GM23338 (cell line): Measurements from ENCODE around the gene ZSWIM5. TPM values are rescaled to one million over a fixed set of nuclear protein-coding genes. Genes with fewer than 3 reads are reported as not detected.

ENCODE experiments used
- ATAC-seq: fragments of 200-7000 bp; cut with Tn5 transposase; 3 replicates; pipeline ENCODE4 v1.9.1; 2020
- DNase-seq: peaks from one replicate; pipeline ENCODE4 v3.0.0-alpha.2; 2015; ENCODE audit warnings: low spot score
- H2AFZ ChIP-seq: fragments of 200-600 bp; sonication (generic); 2 replicates; pipeline ENCODE4 v1.8.0; 2016; ENCODE audit warnings: antibody characterized with exemption, mild to moderate bottlenecking, moderate library complexity
- H3F3A ChIP-seq: fragments of 200-600 bp; sonication (generic); replicated peaks from 2 replicates; pipeline ENCODE4 v1.8.0; 2017; ENCODE audit warnings: antibody characterized with exemption, mixed run types, low read depth
- H3K27ac ChIP-seq: fragments of 200-600 bp; sonication (generic); 2 replicates; pipeline ENCODE4 v1.6.1; 2016; ENCODE audit warnings: low read depth
- H3K27me3 ChIP-seq: fragments of 200-600 bp; sonication (generic); 2 replicates; pipeline ENCODE4 v1.8.0; 2016; ENCODE audit warnings: mild to moderate bottlenecking, mixed run types, moderate library complexity; ENCODE audit not compliant: insufficient read depth
- H3K36me3 ChIP-seq: fragments of 200-600 bp; sonication (generic); 2 replicates; pipeline ENCODE4 v1.8.0; 2016; ENCODE audit warnings: mild to moderate bottlenecking; ENCODE audit not compliant: insufficient read depth
- H3K4me1 ChIP-seq: fragments of 200-600 bp; sonication (generic); 2 replicates; pipeline ENCODE4 v1.8.0; 2016; ENCODE audit warnings: mild to moderate bottlenecking, moderate library complexity; ENCODE audit not compliant: insufficient read depth
- H3K4me2 ChIP-seq: fragments of 200-600 bp; sonication (generic); 2 replicates; pipeline ENCODE4 v1.7.1; 2017; ENCODE audit warnings: mixed run types
- H3K4me3 ChIP-seq: fragments of 200-600 bp; sonication (generic); 2 replicates; pipeline ENCODE4 v1.6.1; 2016; ENCODE audit warnings: mixed run types
- H3K79me2 ChIP-seq: fragments of 200-600 bp; sonication (generic); replicated peaks from 2 replicates; pipeline ENCODE4 v1.8.0; 2017; ENCODE audit warnings: mild to moderate bottlenecking; ENCODE audit not compliant: insufficient read depth
- H3K9me2 ChIP-seq: fragments of 200-600 bp; sonication (generic); 2 replicates; pipeline ENCODE4 v1.8.0; 2017; ENCODE audit not compliant: insufficient read depth
- H4K20me1 ChIP-seq: fragments of 200-600 bp; sonication (generic); replicated peaks from 2 replicates; pipeline ENCODE4 v1.8.0; 2017; ENCODE audit warnings: mild to moderate bottlenecking; ENCODE audit not compliant: insufficient read depth
- H3K27ac Mint-ChIP-seq: 2 replicates; pipeline ENCODE4 v1.8.0; 2020; ENCODE audit warnings: inconsistent platforms, mild to moderate bottlenecking, moderate library complexity, mixed read lengths
- H3K27me3 Mint-ChIP-seq: 3 replicates; pipeline ENCODE4 v1.8.0; 2022; ENCODE audit warnings: low read depth, mild to moderate bottlenecking, moderate library complexity, mixed read lengths, inconsistent platforms; ENCODE audit not compliant: insufficient read depth, poor library complexity
- H3K36me3 Mint-ChIP-seq: 3 replicates; pipeline ENCODE4 v1.8.0; 2021; ENCODE audit warnings: low read depth, mild to moderate bottlenecking, inconsistent platforms, moderate library complexity, mixed read lengths
- H3K4me1 Mint-ChIP-seq: 3 replicates; pipeline ENCODE4 v1.8.0; 2020; ENCODE audit warnings: mild to moderate bottlenecking, inconsistent platforms, mixed read lengths
- H3K4me3 Mint-ChIP-seq: 3 replicates; pipeline ENCODE4 v1.8.0; 2021; ENCODE audit warnings: moderate library complexity, mild to moderate bottlenecking, inconsistent platforms, mixed read lengths
- H3K9me3 Mint-ChIP-seq: 3 replicates; pipeline ENCODE4 v1.8.0; 2020; ENCODE audit warnings: moderate library complexity, mild to moderate bottlenecking, inconsistent platforms, mixed read lengths
- CREB1 ChIP-seq: fragments of 250-450 bp; sonication (Bioruptor Pico); IDR thresholded peaks from 2 replicates; pipeline ENCODE4 v1.5.0; 2020; ENCODE audit warnings: low read depth, mild to moderate bottlenecking, moderate library complexity
- EZH2 ChIP-seq: fragments of 200-600 bp; sonication (generic); IDR thresholded peaks from one replicate; pipeline ENCODE4 v1.8.0; 2017; ENCODE audit warnings: antibody characterized with exemption, mild to moderate bottlenecking, low read depth; ENCODE audit not compliant: unreplicated experiment
- JUNB ChIP-seq: IDR thresholded peaks from one replicate; pipeline ENCODE4 v1.6.1; 2016; ENCODE audit warnings: antibody characterized with exemption; ENCODE audit not compliant: unreplicated experiment
- NANOG ChIP-seq: IDR thresholded peaks from 2 replicates; pipeline ENCODE4 v1.6.1; 2016; ENCODE audit warnings: antibody characterized with exemption, borderline replicate concordance
- POLR2AphosphoS5 ChIP-seq: IDR thresholded peaks from 2 replicates; pipeline ENCODE4 v1.6.1; 2016; ENCODE audit warnings: antibody characterized with exemption, low read depth
- REST ChIP-seq: IDR thresholded peaks from one replicate; pipeline ENCODE4 v1.6.1; 2018; ENCODE audit warnings: antibody characterized with exemption; ENCODE audit not compliant: unreplicated experiment
- STAT1 ChIP-seq: IDR thresholded peaks from one replicate; pipeline ENCODE4 v1.6.1; 2016; ENCODE audit warnings: antibody characterized with exemption; ENCODE audit not compliant: unreplicated experiment
- ZNF114 ChIP-seq: fragments of 250-450 bp; sonication (Bioruptor Pico); IDR thresholded peaks from 2 replicates; pipeline ENCODE4 v1.5.0; 2020; ENCODE audit warnings: mild to moderate bottlenecking, moderate library complexity
- ZNF331 ChIP-seq: fragments of 250-450 bp; sonication (Bioruptor Pico); IDR thresholded peaks from 2 replicates; pipeline ENCODE4 v1.5.0; 2020; ENCODE audit warnings: low read depth, mild to moderate bottlenecking, moderate library complexity
- ZNF462 ChIP-seq: fragments of 250-450 bp; sonication (Bioruptor Pico); IDR thresholded peaks from 2 replicates; pipeline ENCODE4 v1.5.0; 2020; ENCODE audit warnings: mild to moderate bottlenecking, moderate library complexity
- polyA plus RNA-seq: library from polyadenylated mRNA; unstranded; fragments of >200 nt; fragmentation: Nextera tagmentation; extraction: Ambion mirVana; gene quantifications from 2 replicates; pipeline ENCODE4 v1.2.1, GENCODE V29; 2016
- total RNA-seq: library from RNA; depleted of rRNA; stranded (reverse); fragments of >200 nt; shearing (Covaris generic); gene quantifications from 2 replicates; pipeline ENCODE4 v1.2.3, GENCODE V29; 2014

The ZSWIM5 gene
- total and polyA plus RNA-seq, 2 experiments from 2014 or later = 0.65 to 3.6 TPM

DNA sequence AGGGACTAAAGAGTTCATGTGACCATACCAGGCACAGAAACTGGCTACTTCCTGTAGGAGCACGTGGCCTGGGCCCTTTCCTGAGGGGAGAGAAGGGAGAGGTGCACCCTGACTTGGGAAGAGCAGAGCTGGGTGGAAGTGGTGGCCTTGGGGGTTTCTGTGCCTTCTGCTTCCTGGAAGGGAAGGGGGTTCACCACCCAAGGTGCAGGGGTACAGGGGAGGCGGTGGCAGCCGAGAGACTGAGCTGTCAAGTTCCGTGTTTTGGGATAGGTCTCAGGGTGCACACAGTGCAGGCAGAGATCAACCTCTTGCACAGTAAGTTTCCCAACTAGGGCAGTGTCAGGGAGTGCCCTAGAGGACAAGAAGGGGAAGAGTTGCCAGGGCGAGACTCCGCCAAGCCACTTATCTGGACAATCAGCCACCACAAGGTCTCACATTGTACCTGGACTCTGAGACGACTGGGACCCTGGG, 205.4 kb downstream of the ZSWIM5 start:
- Histone ChIP-seq H3K27me3 (no peaks in the 10 kb centered on the region), H3K4me1 (peaks cover 6% of the 10 kb centered on the region; the same call in 1 of the 2 replicates), H2AFZ (no peak overlapping the region), H3F3A (no peaks in the 10 kb centered on the region), H3K4me3 (no peak overlapping the region), H3K9me2 (no peaks in the 10 kb centered on the region), H3K36me3 (no peaks in the 10 kb centered on the region), H4K20me1 (no peaks in the 10 kb centered on the region; the same call in 1 of the 2 replicates), H3K4me2 (no peak overlapping the region), H3K27ac (peak overlapping the region; percentile 78; the same call in 1 of the 2 replicates), H3K79me2 (no peaks in the 10 kb centered on the region)
- DNase-seq = peak; percentile 20
- peaks cover 5% of the 10 kb centered on the region; the same call in 1 of the 3 replicates for H3K4me1 Mint-ChIP-seq
- H3K27ac Mint-ChIP-seq = no peak overlapping the region
- peaks cover 12% of the 10 kb centered on the region for H3K36me3 Mint-ChIP-seq
- TF ChIP-seq EZH2 (no peak), ZNF462 (CRISPR knock-in tag) (no peak), REST (no peak), JUNB (no peak), CREB1 (CRISPR knock-in tag) (no peak), STAT1 (no peak), ZNF331 (CRISPR knock-in tag) (no peak), NANOG (no peak), POLR2AphosphoS5 (no peak), ZNF114 (CRISPR knock-in tag) (no peak)
- no peak overlapping the region for H3K4me3 Mint-ChIP-seq
- no peaks in the 10 kb centered on the region for H3K27me3 Mint-ChIP-seq
- peak; percentile 71 for ATAC-seq
- H3K9me3 Mint-ChIP-seq = no peaks in the 10 kb centered on the region
